Mucosa of descending colon (tissue), 3 donors: ENCODE data around the gene C5orf52. TPM values are rescaled to one million over a fixed set of nuclear protein-coding genes. Genes with fewer than 3 reads are reported as not detected.
"Not testable (repeated sequence)": the region's sequence is repeated elsewhere in the genome, so short reads cannot be mapped to it uniquely, and the experiment has no call there.

ENCODE experiments used
- ATAC-seq: fragments of 200-7000 bp; cut with Tn5 transposase; one replicate; pipeline ENCODE4 v1.9.1; 2020; ENCODE audit warnings: mild to moderate bottlenecking, moderate library complexity
- DNase-seq, 3 donors: peaks; one replicate each; pipeline ENCODE4 v3.0.0-alpha.2; 2020
- H3K36me3 ChIP-seq: fragments of 200-600 bp; one replicate; pipeline ENCODE4 v1.8.0; 2021; ENCODE audit warnings: low read depth, mild to moderate bottlenecking
- H3K4me1 ChIP-seq: fragments of 200-600 bp; one replicate; pipeline ENCODE4 v1.8.0; 2021; ENCODE audit warnings: low read depth, mild to moderate bottlenecking
- H3K4me3 ChIP-seq: fragments of 200-600 bp; one replicate; pipeline ENCODE4 v1.8.0; 2021; ENCODE audit warnings: mild to moderate bottlenecking
- H3K9me3 ChIP-seq: fragments of 200-600 bp; one replicate; pipeline ENCODE4 v1.8.0; 2021; ENCODE audit warnings: mild to moderate bottlenecking
- CTCF ChIP-seq: fragments of 200-600 bp; IDR thresholded peaks from one replicate; pipeline ENCODE4 v1.8.0; 2022; ENCODE audit warnings: antibody characterized with exemption, mild to moderate bottlenecking
- intact Hi-C, 2 donors: fragments of 100-400 bp; cut with DNase I in 1 of 2; cut with micrococcal nuclease in 1 of 2; formaldehyde crosslinking; loops; one replicate each; pipeline versions ENCODE4 v1.11.0 to v1.11.1; 2022; cut with DNase I, micrococcal nuclease
- total RNA-seq, 3 donors: library from RNA; stranded (reverse); fragmentation: NEBNext Ultra II Directional in 2 of 3; extraction: Animal tissue kit (Norgen Biotek cat#: 25700) in 2 of 3; gene quantifications; one replicate each; pipeline versions ENCODE4 v1.2.1 to v1.2.4, GENCODE V29; 2021 to 2023
- donor health status: DM: no; HTN: no; CAD: no; lungs with moderate emphysema.
- donor health status: DM: no; HTN: no; CAD: no.
- donor health status: DM: no; HTN: yes; CAD: no.

Gene C5orf52
- total RNA-seq, 3 donors from 2014 or later, result 1.7 to 5.7 (median 3.5) TPM

GRCh38 chr5:157669701-157670097 lies 1.6 kb upstream of the C5orf52 start:
- Histone ChIP-seq H3K9me3 (no peaks in the 10 kb centered on the region), H3K4me3 (no peak overlapping the region), H3K4me1 (peaks cover 10% of the 10 kb centered on the region), H3K36me3 (no peaks in the 10 kb centered on the region)
- DNase-seq (peak in 2 of 3 donors; percentile 39 to 42), ATAC-seq (peak; percentile 19)
- intact Hi-C loops, result loop anchor here in 1 of 2 donors (5.0 kb wide), 1 partner anchor 73 kb away; the partner anchor contains the start of gene LSM11
- no peak for TF ChIP-seq CTCF

- no peaks in the 10 kb centered on the region for H3K36me3 ChIP-seq
- intact Hi-C loops, result no loop called here
- ATAC-seq (peak; percentile 5), DNase-seq (peak in 2 of 3 donors; percentile 10 to 75)
- H3K9me3 ChIP-seq, result no peaks in the 10 kb centered on the region
- no peak for TF ChIP-seq CTCF
- peak overlapping the region; percentile 39 for H3K4me3 ChIP-seq
- peaks cover 10% of the 10 kb centered on the region for H3K4me1 ChIP-seq
Measured at GRCh38 chr5:157671592-157672330, 428 bp downstream of the C5orf52 start.

GRCh38 chr5:157672976-157673375 lies 1.6 kb downstream of the C5orf52 start:
- no peak overlapping the region for H3K4me3 ChIP-seq
- DNase-seq (no peak), ATAC-seq (no peak)
- no peak for TF ChIP-seq CTCF
- no peaks in the 10 kb centered on the region for H3K9me3 ChIP-seq
- intact Hi-C loops, result no loop called here
- peaks cover 10% of the 10 kb centered on the region for H3K4me1 ChIP-seq
- H3K36me3 ChIP-seq, result no peaks in the 10 kb centered on the region

- DNase-seq, H3K4me1 ChIP-seq, H3K9me3 ChIP-seq, intact Hi-C loops, H3K36me3 ChIP-seq, H3K4me3 ChIP-seq, ATAC-seq: not testable (repeated sequence)
Measured at GRCh38 chr5:157674351-157674750, 3.0 kb downstream of the C5orf52 start.

- intact Hi-C loops, result no loop called here
- H3K36me3 ChIP-seq, result no peaks in the 10 kb centered on the region
- TF ChIP-seq CTCF, result no peak
- ATAC-seq (no peak), DNase-seq (no peak)
- no peaks in the 10 kb centered on the region for H3K4me1 ChIP-seq
- no peak overlapping the region for H3K4me3 ChIP-seq
- no peaks in the 10 kb centered on the region for H3K9me3 ChIP-seq
Measured at GRCh38 chr5:157677931-157678330, 6.6 kb downstream of the C5orf52 start.

- no peaks in the 10 kb centered on the region for H3K36me3 ChIP-seq
- no peak for TF ChIP-seq CTCF
- intact Hi-C loops, result no loop called here
- no peak for ATAC-seq
- H3K4me1 ChIP-seq, result no peaks in the 10 kb centered on the region
- no peak for DNase-seq
- H3K4me3 ChIP-seq, result no peak overlapping the region
- no peaks in the 10 kb centered on the region for H3K9me3 ChIP-seq
Measured at GRCh38 chr5:157679801-157680200, 8.5 kb downstream of the C5orf52 start.
